Effector memory CD8-positive, alpha-beta T cell (primary cell): ENCODE results near the gene FGF1.

Experiments used
- ATAC-seq: fragments of 150-1000 bp; cut with Tn5 transposase; replicated peaks from 2 replicates; pipeline ENCODE4 v1.10.0; 2021; ENCODE audit warnings: mild to moderate bottlenecking, moderate library complexity
- DNase-seq, 3 experiments: peaks; one replicate each; pipeline ENCODE4 v3.0.0; 2021
- H3K27ac Mint-ChIP-seq, 2 donors: one replicate each; pipeline ENCODE4 v1.8.0; 2022; ENCODE audit warnings: mild to moderate bottlenecking in 2 of 2, mixed read lengths in 2 of 2, moderate library complexity in 2 of 2
- H3K27me3 Mint-ChIP-seq, 2 donors: one replicate each; pipeline ENCODE4 v1.8.0; 2022; ENCODE audit warnings: mixed read lengths in 2 of 2
- H3K36me3 Mint-ChIP-seq: one replicate; pipeline ENCODE4 v1.8.0; 2022; ENCODE audit warnings: mild to moderate bottlenecking, moderate library complexity, mixed read lengths; ENCODE audit not compliant: insufficient read depth
- H3K4me1 Mint-ChIP-seq, 2 donors: one replicate each; pipeline ENCODE4 v1.8.0; 2022; ENCODE audit warnings: low read depth in 2 of 2, mixed read lengths in 2 of 2
- H3K4me3 Mint-ChIP-seq, 2 donors: one replicate each; pipeline ENCODE4 v1.8.0; 2022; ENCODE audit warnings: mild to moderate bottlenecking in 2 of 2, mixed read lengths in 2 of 2, moderate library complexity in 2 of 2
- H3K9me3 Mint-ChIP-seq, 2 donors: one replicate each; pipeline ENCODE4 v1.8.0; 2022; ENCODE audit warnings: mixed read lengths in 2 of 2
- total RNA-seq, 9 experiments: gene quantifications; one replicate each; lab custom pipeline; 2026; lab: John Stamatoyannopoulos, UW

The FGF1 gene
- total RNA-seq, result 0 to 0.12 (median 0) reads per million in 9 experiments

- H3K4me1 Mint-ChIP-seq, result no peaks in the 10 kb centered on the region
- DNase-seq (no peak), ATAC-seq (no peak)
- no peak within 1 kb of the TSS for H3K4me3 Mint-ChIP-seq
- H3K36me3 Mint-ChIP-seq, result no peaks in the 10 kb centered on the region
- H3K9me3 Mint-ChIP-seq, result no peaks in the 10 kb centered on the region
- H3K27ac Mint-ChIP-seq, result no peak within 1 kb of the TSS
- peaks cover 27 to 30% of the 10 kb centered on the region in 2 donors for H3K27me3 Mint-ChIP-seq
These were observed at the start of gene FGF1 for GRCh38 chr5:142685418-142686209. TSS of gene FGF1 (minus strand) at chr5:142686090. CDS start at chr5:142614127, 71,963 bp downstream.

GRCh38 chr5:142727735-142728047, 41.8 kb upstream of the FGF1 start:
- no peak for ATAC-seq
- H3K4me3 Mint-ChIP-seq, result no peak overlapping the region
- no peaks in the 10 kb centered on the region for H3K36me3 Mint-ChIP-seq
- no peak overlapping the region for H3K27ac Mint-ChIP-seq
- H3K27me3 Mint-ChIP-seq, result no peaks in the 10 kb centered on the region
- DNase-seq, result no peak
- peaks cover 12 to 15% of the 10 kb centered on the region in 2 donors for H3K4me1 Mint-ChIP-seq
- no peaks in the 10 kb centered on the region for H3K9me3 Mint-ChIP-seq

GRCh38 chr5:142726188-142726731, 40.4 kb upstream of the FGF1 start:
- Mint-ChIP-seq H3K4me1 (peaks cover 8 to 11% of the 10 kb centered on the region in 2 donors), H3K27ac (no peak overlapping the region)
- DNase-seq, result no peak

GRCh38 chr5:142725231-142726187, 39.6 kb upstream of the FGF1 start:
- Mint-ChIP-seq H3K4me1 (peaks cover 8 to 11% of the 10 kb centered on the region in 2 donors), H3K27ac (no peak overlapping the region), H3K27me3 (no peaks in the 10 kb centered on the region), H3K36me3 (no peaks in the 10 kb centered on the region), H3K9me3 (no peaks in the 10 kb centered on the region), H3K4me3 (no peak overlapping the region)
- ATAC-seq (no peak), DNase-seq (no peak)

More at GRCh38 chr5:142726188-142726731, 40.4 kb upstream of the FGF1 start:
- no peaks in the 10 kb centered on the region for H3K9me3 Mint-ChIP-seq
- no peak for ATAC-seq
- H3K36me3 Mint-ChIP-seq, result no peaks in the 10 kb centered on the region
- H3K27me3 Mint-ChIP-seq, result no peaks in the 10 kb centered on the region
- H3K4me3 Mint-ChIP-seq, result no peak overlapping the region

GRCh38 chr5:142724821-142725220, 38.9 kb upstream of the FGF1 start:
- Mint-ChIP-seq H3K36me3 (no peaks in the 10 kb centered on the region), H3K4me3 (no peak overlapping the region), H3K27ac (no peak overlapping the region), H3K9me3 (no peaks in the 10 kb centered on the region), H3K4me1 (peaks cover 4 to 7% of the 10 kb centered on the region in 2 donors), H3K27me3 (no peaks in the 10 kb centered on the region)
- ATAC-seq, result no peak
- DNase-seq, result no peak

- Mint-ChIP-seq H3K9me3 (no peaks in the 10 kb centered on the region), H3K27me3 (peaks cover 0 to 9% of the 10 kb centered on the region in 2 donors)
These were observed 37.0 kb upstream of the FGF1 start for GRCh38 chr5:142722896-142723295.

GRCh38 chr5:142722146-142722545, 36.3 kb upstream of the FGF1 start:
- Mint-ChIP-seq H3K27me3 (peaks cover 0 to 9% of the 10 kb centered on the region in 2 donors), H3K27ac (no peak overlapping the region), H3K36me3 (no peaks in the 10 kb centered on the region), H3K4me3 (no peak overlapping the region), H3K4me1 (peaks cover 11 to 12% of the 10 kb centered on the region in 2 donors), H3K9me3 (no peaks in the 10 kb centered on the region)
- no peak for ATAC-seq
- DNase-seq, result no peak

More at GRCh38 chr5:142722896-142723295, 37.0 kb upstream of the FGF1 start:
- DNase-seq (no peak), ATAC-seq (no peak)
- H3K27ac Mint-ChIP-seq, result no peak overlapping the region
- no peak overlapping the region for H3K4me3 Mint-ChIP-seq
- H3K4me1 Mint-ChIP-seq, result peaks cover 4 to 5% of the 10 kb centered on the region in 2 donors
- no peaks in the 10 kb centered on the region for H3K36me3 Mint-ChIP-seq

GRCh38 chr5:142720641-142721271, 34.9 kb upstream of the FGF1 start:
- ATAC-seq (no peak), DNase-seq (no peak)
- Mint-ChIP-seq H3K4me3 (no peak overlapping the region), H3K27me3 (peaks cover 0 to 9% of the 10 kb centered on the region in 2 donors), H3K4me1 (peaks cover 12 to 14% of the 10 kb centered on the region in 2 donors), H3K27ac (no peak overlapping the region), H3K36me3 (no peaks in the 10 kb centered on the region), H3K9me3 (no peaks in the 10 kb centered on the region)

- no peak for ATAC-seq
These were observed 34.0 kb upstream of the FGF1 start for GRCh38 chr5:142719836-142720370.

GRCh38 chr5:142717582-142718215, 31.8 kb upstream of the FGF1 start:
- ATAC-seq (peak; percentile 48), DNase-seq (peak in 1 of 3 experiments; percentile 36)
- no peak overlapping the region for H3K27ac Mint-ChIP-seq
- no peak overlapping the region for H3K4me3 Mint-ChIP-seq
- peaks cover 13 to 18% of the 10 kb centered on the region in 2 donors for H3K4me1 Mint-ChIP-seq
- H3K9me3 Mint-ChIP-seq, result no peaks in the 10 kb centered on the region
- peaks cover 4% of the 10 kb centered on the region for H3K36me3 Mint-ChIP-seq
- peaks cover 0 to 9% of the 10 kb centered on the region in 2 donors for H3K27me3 Mint-ChIP-seq

More at GRCh38 chr5:142719836-142720370, 34.0 kb upstream of the FGF1 start:
- Mint-ChIP-seq H3K27ac (no peak overlapping the region), H3K4me3 (no peak overlapping the region), H3K27me3 (peaks cover 0 to 9% of the 10 kb centered on the region in 2 donors), H3K36me3 (no peaks in the 10 kb centered on the region), H3K4me1 (peaks cover 12 to 14% of the 10 kb centered on the region in 2 donors), H3K9me3 (no peaks in the 10 kb centered on the region)
- no peak for DNase-seq

- Mint-ChIP-seq H3K4me3 (no peak overlapping the region), H3K9me3 (no peaks in the 10 kb centered on the region), H3K4me1 (peaks cover 17 to 20% of the 10 kb centered on the region in 2 donors), H3K27ac (no peak overlapping the region), H3K36me3 (peaks cover 4% of the 10 kb centered on the region), H3K27me3 (peaks cover 0 to 9% of the 10 kb centered on the region in 2 donors)
- DNase-seq, result peak in 2 of 3 experiments; percentile 16 to 25
- ATAC-seq, result peak; percentile 43
These were observed 31.1 kb upstream of the FGF1 start for GRCh38 chr5:142716963-142717362.

- Mint-ChIP-seq H3K27ac (no peak overlapping the region), H3K4me1 (peaks cover 19 to 24% of the 10 kb centered on the region in 2 donors), H3K36me3 (peaks cover 4% of the 10 kb centered on the region), H3K9me3 (no peaks in the 10 kb centered on the region), H3K4me3 (no peak overlapping the region), H3K27me3 (peaks cover 0 to 9% of the 10 kb centered on the region in 2 donors)
- ATAC-seq (no peak), DNase-seq (no peak)
These were observed 29.4 kb upstream of the FGF1 start for GRCh38 chr5:142715291-142715690.
